Measurements from ENCODE around the gene LRFN2.

DNA sequence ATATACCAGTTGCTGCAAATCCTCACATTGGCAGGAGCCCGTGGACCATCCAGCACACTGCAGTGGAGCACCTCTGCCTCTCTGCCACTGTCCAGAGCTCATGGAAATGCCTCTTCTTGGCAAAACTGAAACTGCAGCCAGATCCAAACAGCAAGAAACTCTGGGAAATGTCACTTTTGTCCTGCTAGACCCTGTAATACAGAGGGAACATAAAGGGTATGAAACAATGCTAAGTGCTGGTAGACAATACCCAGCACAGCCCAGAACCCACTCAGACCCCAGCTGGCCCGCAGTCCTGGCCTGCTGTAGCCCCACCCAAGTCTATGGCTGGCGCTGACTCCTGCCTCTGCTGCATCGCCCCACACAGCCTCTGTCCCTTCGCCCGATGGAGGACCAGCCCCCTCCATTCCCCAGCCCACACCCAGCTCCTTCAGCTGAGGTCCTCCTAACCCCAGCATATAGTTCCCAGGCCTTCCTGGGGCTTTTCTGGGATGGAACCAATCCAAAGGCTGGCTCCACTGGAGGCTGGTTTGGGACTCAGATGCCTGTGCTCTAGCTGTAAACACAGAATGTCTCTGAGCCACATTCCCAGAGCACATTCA lies 242.5 kb downstream of the LRFN2 start:
- TF ChIP-seq CTCF (conservative IDR thresholded peaks at IDR 0.05; ENCODE audit: low read depth, low read length) (no peak), EZH2 (IDR thresholded peaks at IDR 0.05; ENCODE audit: borderline replicate concordance, low read depth, low read length, poor library complexity, severe bottlenecking) (no peak)
